Measurements from ENCODE around the gene SLC22A16.

SLC22A16 gene

GRCh38 chr6:110412360-110412759 lies 64.1 kb downstream of the SLC22A16 start:
- Histone ChIP-seq H3K9ac (ENCODE audit: low read length in 5 of 5) (no peak overlapping the region), H3K4me3 (ENCODE audit: low read depth in 1 of 5, low read length in 5 of 5) (no peak overlapping the region), H3K27ac (ENCODE audit: low read depth, low read length) (no peak overlapping the region), H3K4me1 (ENCODE audit: control insufficient read depth in 5 of 5, insufficient read depth in 5 of 5, low read length in 5 of 5) (peaks cover 4 to 24% (median 20%) of the 10 kb centered on the region in 5 donors), H3K27me3 (ENCODE audit: control insufficient read depth in 5 of 5, insufficient read depth in 4 of 5, low read length in 5 of 5) (no peaks in the 10 kb centered on the region), H3K9me3 (ENCODE audit: control insufficient read depth in 5 of 5, low read length in 5 of 5) (no peaks in the 10 kb centered on the region), H3K36me3 (ENCODE audit: control insufficient read depth in 5 of 5, insufficient read depth in 5 of 5, low read length in 5 of 5) (peaks cover 0 to 4% (median 0%) of the 10 kb centered on the region in 5 donors)

GRCh38 chr6:110410511-110410910 lies 65.9 kb downstream of the SLC22A16 start:
- Histone ChIP-seq H3K27me3 (ENCODE audit: control insufficient read depth in 5 of 5, insufficient read depth in 4 of 5, low read length in 5 of 5) (no peaks in the 10 kb centered on the region), H3K4me1 (ENCODE audit: control insufficient read depth in 5 of 5, insufficient read depth in 5 of 5, low read length in 5 of 5) (peaks cover 4 to 16% (median 16%) of the 10 kb centered on the region in 5 donors), H3K36me3 (ENCODE audit: control insufficient read depth in 5 of 5, insufficient read depth in 5 of 5, low read length in 5 of 5) (peaks cover 0 to 4% (median 0%) of the 10 kb centered on the region in 5 donors), H3K27ac (ENCODE audit: low read depth, low read length) (no peak overlapping the region), H3K4me3 (ENCODE audit: low read depth in 1 of 5, low read length in 5 of 5) (no peak overlapping the region), H3K9ac (ENCODE audit: low read length in 5 of 5) (no peak overlapping the region), H3K9me3 (ENCODE audit: control insufficient read depth in 5 of 5, low read length in 5 of 5) (no peaks in the 10 kb centered on the region)

GRCh38 chr6:110409794-110410193 lies 66.6 kb downstream of the SLC22A16 start:
- H3K4me1 ChIP-seq (ENCODE audit: control insufficient read depth in 5 of 5, insufficient read depth in 5 of 5, low read length in 5 of 5), result peaks cover 0 to 9% (median 8%) of the 10 kb centered on the region in 5 donors
- no peak overlapping the region for H3K27ac ChIP-seq (ENCODE audit: low read depth, low read length)
- H3K36me3 ChIP-seq (ENCODE audit: control insufficient read depth in 5 of 5, insufficient read depth in 5 of 5, low read length in 5 of 5), result peaks cover 0 to 4% (median 0%) of the 10 kb centered on the region in 5 donors
- H3K9me3 ChIP-seq (ENCODE audit: control insufficient read depth in 5 of 5, low read length in 5 of 5), result no peaks in the 10 kb centered on the region
- no peaks in the 10 kb centered on the region for H3K27me3 ChIP-seq (ENCODE audit: control insufficient read depth in 5 of 5, insufficient read depth in 4 of 5, low read length in 5 of 5)
- H3K4me3 ChIP-seq (ENCODE audit: low read depth in 1 of 5, low read length in 5 of 5), result no peak overlapping the region
- H3K9ac ChIP-seq (ENCODE audit: low read length in 5 of 5), result no peak overlapping the region

- Histone ChIP-seq H3K36me3 (ENCODE audit: control insufficient read depth in 5 of 5, insufficient read depth in 5 of 5, low read length in 5 of 5) (peaks cover 0 to 4% (median 0%) of the 10 kb centered on the region in 5 donors), H3K9ac (ENCODE audit: low read length in 5 of 5) (no peak overlapping the region), H3K9me3 (ENCODE audit: control insufficient read depth in 5 of 5, low read length in 5 of 5) (no peaks in the 10 kb centered on the region), H3K27ac (ENCODE audit: low read depth, low read length) (no peak overlapping the region), H3K4me1 (ENCODE audit: control insufficient read depth in 5 of 5, insufficient read depth in 5 of 5, low read length in 5 of 5) (peaks cover 0 to 7% (median 0%) of the 10 kb centered on the region in 5 donors), H3K27me3 (ENCODE audit: control insufficient read depth in 5 of 5, insufficient read depth in 4 of 5, low read length in 5 of 5) (no peaks in the 10 kb centered on the region), H3K4me3 (ENCODE audit: low read depth in 1 of 5, low read length in 5 of 5) (no peak overlapping the region)
Observed at GRCh38 chr6:110408901-110409300, 67.5 kb downstream of the SLC22A16 start.

GRCh38 chr6:110404607-110405006 lies 71.8 kb downstream of the SLC22A16 start:
- H3K27me3 ChIP-seq (ENCODE audit: control insufficient read depth in 5 of 5, insufficient read depth in 4 of 5, low read length in 5 of 5), result no peaks in the 10 kb centered on the region
- H3K36me3 ChIP-seq (ENCODE audit: control insufficient read depth in 5 of 5, insufficient read depth in 5 of 5, low read length in 5 of 5), result peaks cover 0 to 4% (median 0%) of the 10 kb centered on the region in 5 donors
- no peaks in the 10 kb centered on the region for H3K9me3 ChIP-seq (ENCODE audit: control insufficient read depth in 5 of 5, low read length in 5 of 5)
- H3K27ac ChIP-seq (ENCODE audit: low read depth, low read length), result peak overlapping the region; percentile 7
- peak overlapping the region in 1 of 5 donors; percentile 6 for H3K9ac ChIP-seq (ENCODE audit: low read length in 5 of 5)
- H3K4me1 ChIP-seq (ENCODE audit: control insufficient read depth in 5 of 5, insufficient read depth in 5 of 5, low read length in 5 of 5), result peaks cover 1 to 15% (median 9%) of the 10 kb centered on the region in 5 donors
- H3K4me3 ChIP-seq (ENCODE audit: low read depth in 1 of 5, low read length in 5 of 5), result no peak overlapping the region

GRCh38 chr6:110401585-110402176 lies 74.7 kb downstream of the SLC22A16 start:
- no peak overlapping the region for H3K4me3 ChIP-seq (ENCODE audit: low read depth in 1 of 5, low read length in 5 of 5)
- H3K4me1 ChIP-seq (ENCODE audit: control insufficient read depth in 5 of 5, insufficient read depth in 5 of 5, low read length in 5 of 5), result peaks cover 2 to 18% (median 12%) of the 10 kb centered on the region in 5 donors
- no peak overlapping the region for H3K9ac ChIP-seq (ENCODE audit: low read length in 5 of 5)
- H3K9me3 ChIP-seq (ENCODE audit: control insufficient read depth in 5 of 5, low read length in 5 of 5), result no peaks in the 10 kb centered on the region
- H3K27me3 ChIP-seq (ENCODE audit: control insufficient read depth in 5 of 5, insufficient read depth in 4 of 5, low read length in 5 of 5), result no peaks in the 10 kb centered on the region
- H3K36me3 ChIP-seq (ENCODE audit: control insufficient read depth in 5 of 5, insufficient read depth in 5 of 5, low read length in 5 of 5), result no peaks in the 10 kb centered on the region
- H3K27ac ChIP-seq (ENCODE audit: low read depth, low read length), result no peak overlapping the region

GRCh38 chr6:110400208-110400607 lies 76.2 kb downstream of the SLC22A16 start:
- peak overlapping the region in 4 of 5 donors; percentile 58 to 73 (median 64) for H3K4me3 ChIP-seq (ENCODE audit: low read depth in 1 of 5, low read length in 5 of 5)
- no peaks in the 10 kb centered on the region for H3K9me3 ChIP-seq (ENCODE audit: control insufficient read depth in 5 of 5, low read length in 5 of 5)
- no peak overlapping the region for H3K27ac ChIP-seq (ENCODE audit: low read depth, low read length)
- H3K36me3 ChIP-seq (ENCODE audit: control insufficient read depth in 5 of 5, insufficient read depth in 5 of 5, low read length in 5 of 5), result no peaks in the 10 kb centered on the region
- H3K9ac ChIP-seq (ENCODE audit: low read length in 5 of 5), result peak overlapping the region in 3 of 5 donors; percentile 27 to 46 (median 46)
- H3K27me3 ChIP-seq (ENCODE audit: control insufficient read depth in 5 of 5, insufficient read depth in 4 of 5, low read length in 5 of 5), result no peaks in the 10 kb centered on the region
- peaks cover 5 to 26% (median 20%) of the 10 kb centered on the region in 5 donors for H3K4me1 ChIP-seq (ENCODE audit: control insufficient read depth in 5 of 5, insufficient read depth in 5 of 5, low read length in 5 of 5)

GRCh38 chr6:110399219-110400071 lies 77.0 kb downstream of the SLC22A16 start:
- peak overlapping the region; percentile 39 to 73 (median 58) for H3K4me3 ChIP-seq (ENCODE audit: low read depth in 1 of 5, low read length in 5 of 5)

GRCh38 chr6:110398778-110399177 lies 77.6 kb downstream of the SLC22A16 start:
- Histone ChIP-seq H3K36me3 (ENCODE audit: control insufficient read depth in 5 of 5, insufficient read depth in 5 of 5, low read length in 5 of 5) (no peaks in the 10 kb centered on the region), H3K27me3 (ENCODE audit: control insufficient read depth in 5 of 5, insufficient read depth in 4 of 5, low read length in 5 of 5) (no peaks in the 10 kb centered on the region), H3K9ac (ENCODE audit: low read length in 5 of 5) (no peak overlapping the region), H3K9me3 (ENCODE audit: control insufficient read depth in 5 of 5, low read length in 5 of 5) (no peaks in the 10 kb centered on the region), H3K4me3 (ENCODE audit: low read depth in 1 of 5, low read length in 5 of 5) (no peak overlapping the region), H3K27ac (ENCODE audit: low read depth, low read length) (no peak overlapping the region), H3K4me1 (ENCODE audit: control insufficient read depth in 5 of 5, insufficient read depth in 5 of 5, low read length in 5 of 5) (peaks cover 5 to 26% (median 23%) of the 10 kb centered on the region in 5 donors)

More at GRCh38 chr6:110399219-110400071, 77.0 kb downstream of the SLC22A16 start:
- Histone ChIP-seq H3K4me1 (ENCODE audit: control insufficient read depth in 5 of 5, insufficient read depth in 5 of 5, low read length in 5 of 5) (peaks cover 5 to 30% (median 23%) of the 10 kb centered on the region in 5 donors), H3K27me3 (ENCODE audit: control insufficient read depth in 5 of 5, insufficient read depth in 4 of 5, low read length in 5 of 5) (no peaks in the 10 kb centered on the region), H3K9me3 (ENCODE audit: control insufficient read depth in 5 of 5, low read length in 5 of 5) (no peaks in the 10 kb centered on the region), H3K27ac (ENCODE audit: low read depth, low read length) (no peak overlapping the region), H3K36me3 (ENCODE audit: control insufficient read depth in 5 of 5, insufficient read depth in 5 of 5, low read length in 5 of 5) (no peaks in the 10 kb centered on the region), H3K9ac (ENCODE audit: low read length in 5 of 5) (peak overlapping the region in 4 of 5 donors; percentile 27 to 46 (median 43))

- Histone ChIP-seq H3K9ac (ENCODE audit: low read length in 5 of 5) (no peak overlapping the region), H3K4me3 (ENCODE audit: low read depth in 1 of 5, low read length in 5 of 5) (no peak overlapping the region), H3K27me3 (ENCODE audit: control insufficient read depth in 5 of 5, insufficient read depth in 4 of 5, low read length in 5 of 5) (no peaks in the 10 kb centered on the region), H3K36me3 (ENCODE audit: control insufficient read depth in 5 of 5, insufficient read depth in 5 of 5, low read length in 5 of 5) (no peaks in the 10 kb centered on the region), H3K9me3 (ENCODE audit: control insufficient read depth in 5 of 5, low read length in 5 of 5) (no peaks in the 10 kb centered on the region), H3K4me1 (ENCODE audit: control insufficient read depth in 5 of 5, insufficient read depth in 5 of 5, low read length in 5 of 5) (peaks cover 5 to 31% (median 20%) of the 10 kb centered on the region in 5 donors), H3K27ac (ENCODE audit: low read depth, low read length) (peak overlapping the region; percentile 10)
Observed at GRCh38 chr6:110395221-110395620, 81.2 kb downstream of the SLC22A16 start.
